IPS-NIHi7 (cell line): Measurements from ENCODE around the gene CYP17A1.

Source experiments
- DNase-seq: peaks from one replicate; pipeline ENCODE4 v3.0.0; 2012; ENCODE audit warnings: mixed read lengths; ENCODE audit errors: extremely low spot score

The CYP17A1 gene

DNA sequence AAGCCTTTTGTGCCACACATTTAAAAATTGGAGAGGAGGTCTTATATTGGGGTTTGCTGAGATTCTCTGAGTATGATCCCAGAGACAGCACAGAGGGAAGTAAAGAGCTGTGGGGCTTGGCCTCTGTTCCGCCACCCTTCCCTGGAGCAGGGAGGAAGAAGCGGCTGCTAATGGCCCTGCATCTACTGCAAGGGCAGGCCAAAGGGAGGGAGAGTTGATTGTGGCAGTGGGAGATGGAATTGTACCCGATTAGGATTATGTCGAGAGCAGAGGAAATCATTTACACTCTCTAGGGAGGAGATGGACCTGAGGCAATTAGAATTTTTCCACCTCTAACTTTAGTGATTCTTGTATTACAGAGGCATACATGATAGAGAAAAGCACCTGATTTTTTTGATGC, 28.8 kb downstream of the CYP17A1 start:
- no peak for DNase-seq

DNA sequence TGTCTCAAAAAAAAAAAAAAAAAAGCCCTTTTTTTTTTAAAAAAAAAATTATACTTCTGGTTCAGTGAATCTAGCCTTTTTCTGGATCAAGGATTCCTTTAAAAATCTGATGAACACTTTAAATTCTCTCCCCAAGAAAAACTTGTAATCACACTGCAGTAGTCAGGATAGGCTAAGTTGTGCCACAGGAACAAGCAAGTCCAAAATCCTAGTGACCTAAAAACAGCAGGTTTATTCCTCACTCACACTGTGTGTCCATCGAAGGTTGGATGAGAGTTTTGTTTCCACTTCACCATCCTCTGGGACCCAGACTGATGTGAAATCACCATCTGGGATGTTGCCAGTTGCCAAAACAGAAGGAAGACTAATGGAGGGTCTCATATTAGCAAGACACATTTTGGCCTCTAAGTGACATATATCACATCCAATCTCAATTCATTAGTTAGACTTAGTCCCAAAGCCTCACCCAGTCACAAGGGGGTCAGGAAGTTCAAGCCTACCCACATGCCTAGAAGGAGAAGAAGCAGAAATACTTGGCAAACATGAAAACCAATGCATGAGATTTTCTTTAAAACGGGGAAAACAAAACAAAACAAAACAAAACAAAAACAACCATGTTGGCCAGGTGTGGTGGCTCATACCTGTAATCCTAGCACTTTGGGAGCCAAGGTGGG, 32.7 kb downstream of the CYP17A1 start:
- no peak for DNase-seq

DNA sequence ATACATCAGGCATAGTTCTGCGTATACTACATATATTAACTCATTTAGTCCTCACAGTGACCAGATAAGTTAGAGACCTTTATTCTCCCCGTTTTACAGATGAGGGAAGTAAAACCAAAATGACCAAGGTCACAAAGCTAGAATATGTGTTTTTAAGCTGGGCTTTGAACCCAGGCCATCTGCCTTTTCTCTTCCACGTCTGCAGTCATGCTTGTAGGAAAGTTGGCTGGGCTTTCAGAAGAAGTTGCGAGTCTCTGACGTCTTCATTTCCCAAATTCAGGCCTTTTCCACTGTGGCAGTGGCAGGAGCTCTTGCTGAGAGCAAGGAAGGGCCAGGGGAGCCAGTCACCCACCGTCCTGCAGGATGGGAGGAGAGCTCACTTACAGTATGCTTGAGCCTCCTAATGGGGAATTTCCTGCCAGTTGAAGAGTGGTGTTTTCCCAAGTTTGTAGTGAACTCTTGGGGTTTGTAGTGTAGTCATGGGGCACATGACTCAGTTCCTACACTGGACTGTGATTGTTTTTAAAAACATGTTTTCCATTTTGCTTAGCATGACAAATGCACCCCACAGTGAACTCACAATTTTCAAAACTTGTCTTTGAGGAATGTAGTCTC, 34.2 kb downstream of the CYP17A1 start:
- peak; percentile 62 for DNase-seq

DNA sequence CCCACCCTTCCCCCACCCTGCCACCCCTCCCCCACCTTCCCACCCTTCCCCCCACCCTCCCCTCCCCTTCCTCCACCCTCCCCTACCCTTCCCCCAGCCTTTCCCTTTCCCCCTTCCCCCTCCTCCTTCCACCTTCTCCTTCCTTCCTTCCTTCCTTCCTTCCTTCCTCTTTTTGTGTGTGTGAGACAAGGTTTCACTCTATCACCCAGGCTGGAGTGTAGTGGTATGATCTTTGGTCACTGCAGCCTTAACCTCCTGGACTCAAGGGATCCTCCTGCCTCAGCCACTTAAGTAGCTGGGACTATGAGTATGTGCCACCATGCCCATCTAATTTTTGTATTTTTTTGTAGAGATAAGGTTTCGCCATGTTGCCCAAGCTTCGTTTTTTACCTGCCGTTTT, 35.2 kb downstream of the CYP17A1 start:
- no peak for DNase-seq

DNA sequence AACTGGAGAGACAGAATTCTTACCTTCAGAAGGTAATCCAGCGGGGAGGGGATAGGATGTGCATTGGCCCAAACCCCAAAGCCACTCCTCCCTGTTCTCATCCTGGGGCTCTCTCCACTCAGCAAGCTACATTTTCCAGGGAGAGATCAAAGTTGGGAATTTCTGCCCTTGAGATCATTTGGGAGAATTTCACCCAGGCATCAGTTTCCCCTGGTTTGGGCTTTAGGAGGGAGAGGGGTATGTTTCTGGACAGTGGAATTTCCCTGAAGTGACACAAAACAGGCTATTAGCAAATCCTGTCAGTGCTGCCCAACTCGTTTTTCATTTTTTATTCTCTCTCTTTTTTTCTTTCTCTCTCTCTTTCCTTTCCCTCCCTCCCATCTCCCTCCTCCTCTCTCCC, 35.7 kb downstream of the CYP17A1 start:
- DNase-seq: peak; percentile 46

DNA sequence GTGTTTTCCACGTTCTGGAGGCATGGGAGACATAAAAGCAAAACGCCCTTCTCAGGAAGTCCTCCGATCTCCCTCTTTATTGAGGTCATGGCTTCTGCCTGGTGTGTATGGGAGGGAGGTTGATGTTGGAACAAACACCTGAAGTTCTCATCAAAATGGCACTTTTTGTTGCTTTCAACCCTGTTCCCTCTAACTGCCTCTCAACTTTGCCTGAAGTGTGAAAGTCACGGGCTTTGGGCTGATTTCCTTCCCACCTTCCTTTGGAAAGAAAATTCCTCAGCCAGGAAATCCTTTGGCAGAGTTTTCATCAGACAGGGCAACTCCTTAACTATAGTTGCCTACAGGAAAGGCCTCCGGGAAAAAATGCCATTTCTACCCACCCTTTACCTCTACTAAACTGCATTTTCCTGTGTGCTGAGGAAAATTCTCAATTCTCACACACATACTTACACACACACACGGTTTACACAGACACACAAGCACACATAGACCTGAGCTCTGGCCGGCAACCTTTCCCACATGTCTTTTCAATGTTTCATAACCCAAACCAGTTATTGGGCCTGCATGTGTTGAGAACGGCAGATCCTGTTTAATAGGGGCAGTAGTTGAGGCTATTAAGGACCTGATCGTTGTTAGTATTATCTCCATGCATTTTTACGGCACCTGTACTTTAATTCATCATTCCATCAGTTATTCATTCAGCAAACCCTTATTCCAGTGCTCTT, 36.4 kb downstream of the CYP17A1 start:
- DNase-seq: no peak

DNA sequence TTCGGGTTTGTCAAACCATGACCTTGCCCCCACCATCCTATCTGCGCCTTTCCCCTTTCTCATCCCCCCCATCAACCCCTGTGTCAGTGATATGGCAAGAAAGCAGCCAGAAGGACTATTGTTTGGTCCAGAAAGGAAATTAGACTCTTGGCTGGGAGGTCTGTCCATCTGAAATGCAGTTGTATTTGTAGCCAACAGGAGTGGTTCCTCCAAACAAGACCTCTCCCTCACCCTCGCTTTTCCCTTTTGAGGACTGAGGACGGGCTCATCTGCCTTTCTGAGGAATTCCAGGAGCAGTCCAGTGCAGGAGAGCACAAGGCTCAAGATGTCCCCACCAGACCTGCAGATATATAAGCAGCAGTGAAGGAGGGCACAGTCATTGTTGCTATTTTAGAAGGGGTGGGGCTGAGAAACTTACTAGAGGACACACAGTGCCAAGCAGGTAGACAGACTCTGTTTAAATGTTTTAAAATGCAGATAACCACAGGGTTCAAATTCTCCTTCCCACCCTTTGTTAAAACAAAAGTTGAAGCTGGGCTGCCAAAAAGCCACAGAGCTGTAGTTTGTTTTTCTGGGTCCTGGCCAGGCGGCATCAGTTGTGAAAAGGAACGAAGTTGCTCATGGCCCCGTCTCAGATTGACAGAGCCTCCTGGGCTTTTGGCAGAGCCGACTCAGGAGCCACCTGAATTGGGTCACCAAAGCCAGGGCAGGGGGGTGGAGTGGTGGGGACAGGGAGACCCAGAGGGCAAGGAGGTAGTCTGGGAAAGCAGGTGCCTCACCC, 37.3 kb downstream of the CYP17A1 start:
- DNase-seq: no peak

DNA sequence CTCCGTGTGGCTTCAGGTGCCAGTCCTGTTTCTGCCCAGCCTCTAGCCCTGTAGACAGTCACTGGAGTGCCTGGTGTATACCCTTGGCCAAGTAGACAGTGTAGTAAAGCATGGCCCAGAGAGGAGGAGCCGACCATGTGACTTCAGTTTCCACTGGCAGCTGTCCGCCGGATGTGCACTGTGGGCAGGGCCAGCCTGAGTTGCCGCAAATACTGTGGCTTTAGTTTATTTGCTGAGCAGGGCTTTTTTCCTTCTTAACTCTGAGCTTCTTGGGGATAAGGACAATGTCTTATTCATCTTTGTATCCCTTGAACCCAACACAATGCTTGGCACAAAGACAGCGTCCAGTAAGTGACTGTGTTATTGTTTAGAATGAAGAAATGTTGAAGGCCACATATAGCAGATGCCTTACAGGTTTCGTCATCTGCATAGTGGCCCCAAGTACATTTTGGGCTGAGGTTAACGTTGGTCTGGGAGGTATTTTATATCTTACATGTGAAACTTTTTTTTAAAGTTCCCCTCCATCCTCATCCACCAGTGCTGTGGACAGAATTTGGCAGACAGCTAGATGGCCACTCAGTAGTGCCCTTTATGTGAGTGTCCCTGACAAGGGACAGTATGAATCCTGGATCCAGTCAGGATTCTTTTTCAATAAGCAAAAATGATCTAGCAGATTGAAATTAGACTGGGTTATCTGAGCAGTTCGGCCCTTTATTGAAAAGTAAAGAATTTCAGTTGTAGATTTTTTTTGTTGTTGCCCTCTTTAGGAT, 40.6 kb downstream of the CYP17A1 start:
- DNase-seq: no peak

DNA sequence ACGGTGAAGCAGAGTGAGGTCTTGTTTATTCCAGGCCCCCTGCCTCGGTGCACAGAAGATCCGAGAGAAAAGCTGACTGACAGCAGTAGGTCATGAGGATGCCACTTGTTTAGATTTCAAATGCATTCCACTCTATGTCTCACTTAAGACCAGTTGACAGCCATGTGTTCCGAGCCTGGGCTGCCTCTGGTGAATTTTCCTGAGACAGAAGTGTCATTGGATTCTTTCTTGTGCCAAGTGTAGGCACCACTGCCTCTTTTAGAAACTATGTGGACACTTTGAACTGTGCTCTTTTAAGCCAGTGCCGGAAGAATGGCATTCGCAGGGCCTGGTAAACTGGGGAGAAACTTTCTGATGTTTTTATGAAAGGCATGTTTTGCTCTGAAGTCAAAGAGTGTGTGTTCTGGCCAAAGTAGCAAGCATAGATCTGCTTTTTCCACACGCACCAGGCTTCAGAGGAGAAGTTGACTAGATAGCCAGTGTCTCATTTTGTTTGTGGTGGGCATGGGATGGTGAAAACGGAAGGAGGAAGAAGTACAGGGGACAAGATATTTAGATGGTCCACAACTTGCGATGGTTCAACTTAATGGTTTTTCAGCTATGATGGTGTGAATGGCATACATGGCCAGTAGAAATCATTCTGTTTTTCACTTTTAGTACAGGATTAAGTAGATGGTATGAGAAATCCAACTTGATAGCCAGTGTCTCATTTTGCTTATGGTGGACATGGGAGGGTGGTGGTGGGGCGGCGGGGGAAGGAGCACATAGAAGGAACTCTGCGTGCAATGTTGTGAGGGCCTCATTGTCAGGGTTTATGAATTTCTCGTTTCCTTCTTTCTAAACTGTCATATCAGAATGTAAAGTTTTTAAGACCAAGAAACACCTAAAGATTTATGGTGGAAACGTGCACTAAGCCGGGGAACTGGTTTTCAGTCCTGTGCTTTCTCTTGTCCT, 41.5 kb downstream of the CYP17A1 start:
- DNase-seq: no peak

DNA sequence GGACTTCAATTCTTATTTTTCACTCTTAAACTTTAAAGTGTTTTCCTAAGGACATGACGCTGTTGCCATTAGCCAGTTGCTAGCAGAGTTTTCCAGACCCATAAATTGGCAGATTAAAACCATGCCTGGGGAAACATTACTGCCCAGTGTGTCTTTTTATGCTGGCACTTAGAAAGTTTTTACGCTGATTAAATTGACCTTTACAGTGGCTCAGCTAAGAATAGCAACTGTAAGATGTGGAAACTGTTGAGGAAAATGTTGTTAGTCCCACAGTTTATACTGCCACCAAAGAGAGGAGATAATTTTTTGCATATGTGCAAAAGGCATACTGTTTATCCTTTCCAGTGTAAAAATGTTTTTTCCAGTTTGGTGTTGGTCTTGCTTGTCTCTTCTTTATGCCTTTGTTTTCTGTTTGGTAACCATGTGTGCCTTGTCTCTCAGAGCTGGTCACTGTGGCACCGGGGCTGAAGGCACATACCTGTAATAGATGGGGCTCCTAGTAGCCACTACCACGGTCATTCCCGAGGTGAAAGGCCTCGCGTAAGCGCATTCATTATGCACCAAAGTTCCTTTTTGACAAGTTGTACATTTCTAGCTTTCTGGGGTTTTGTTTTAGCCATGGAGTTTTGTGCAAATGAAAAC, 45.3 kb downstream of the CYP17A1 start:
- no peak for DNase-seq

DNA sequence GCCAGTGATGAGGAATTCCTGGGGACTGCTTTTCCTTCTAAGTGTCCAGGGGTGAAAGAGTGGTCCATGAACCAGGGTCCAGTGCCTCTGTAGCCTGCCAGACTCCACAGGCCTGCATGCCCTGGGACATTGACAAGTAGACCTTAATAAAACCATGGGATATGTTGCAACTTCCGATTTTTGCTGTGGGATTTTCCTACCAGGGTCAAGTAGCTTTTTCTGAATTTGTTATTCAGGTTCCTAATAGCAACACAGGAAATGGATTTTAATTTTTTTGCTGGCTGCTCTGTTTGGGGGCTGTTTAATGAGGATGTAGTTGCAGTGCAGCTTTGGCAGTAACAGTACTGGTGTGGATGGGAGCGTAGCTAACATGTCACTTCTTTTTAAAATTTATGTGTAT, 51.4 kb downstream of the CYP17A1 start:
- no peak for DNase-seq

DNA sequence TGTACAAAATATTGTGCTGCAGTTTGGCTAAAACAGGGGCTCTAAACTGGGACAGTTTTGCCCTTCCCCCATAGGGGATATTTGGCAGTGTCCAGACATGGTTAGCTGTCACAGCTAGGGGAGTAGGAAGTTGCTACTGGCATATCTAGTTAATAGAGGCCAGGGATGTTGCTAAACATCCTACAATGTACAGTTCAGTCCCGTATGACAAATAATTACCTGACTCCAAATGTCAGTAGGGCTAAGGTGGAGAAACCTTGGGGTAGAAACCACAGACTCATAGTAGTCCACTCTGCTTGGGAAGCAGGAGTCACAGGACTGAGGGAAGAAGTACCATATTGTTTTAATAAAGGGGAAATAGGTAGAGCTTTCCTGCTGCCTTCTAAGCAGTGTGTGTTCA, 53.6 kb downstream of the CYP17A1 start:
- no peak for DNase-seq

DNA sequence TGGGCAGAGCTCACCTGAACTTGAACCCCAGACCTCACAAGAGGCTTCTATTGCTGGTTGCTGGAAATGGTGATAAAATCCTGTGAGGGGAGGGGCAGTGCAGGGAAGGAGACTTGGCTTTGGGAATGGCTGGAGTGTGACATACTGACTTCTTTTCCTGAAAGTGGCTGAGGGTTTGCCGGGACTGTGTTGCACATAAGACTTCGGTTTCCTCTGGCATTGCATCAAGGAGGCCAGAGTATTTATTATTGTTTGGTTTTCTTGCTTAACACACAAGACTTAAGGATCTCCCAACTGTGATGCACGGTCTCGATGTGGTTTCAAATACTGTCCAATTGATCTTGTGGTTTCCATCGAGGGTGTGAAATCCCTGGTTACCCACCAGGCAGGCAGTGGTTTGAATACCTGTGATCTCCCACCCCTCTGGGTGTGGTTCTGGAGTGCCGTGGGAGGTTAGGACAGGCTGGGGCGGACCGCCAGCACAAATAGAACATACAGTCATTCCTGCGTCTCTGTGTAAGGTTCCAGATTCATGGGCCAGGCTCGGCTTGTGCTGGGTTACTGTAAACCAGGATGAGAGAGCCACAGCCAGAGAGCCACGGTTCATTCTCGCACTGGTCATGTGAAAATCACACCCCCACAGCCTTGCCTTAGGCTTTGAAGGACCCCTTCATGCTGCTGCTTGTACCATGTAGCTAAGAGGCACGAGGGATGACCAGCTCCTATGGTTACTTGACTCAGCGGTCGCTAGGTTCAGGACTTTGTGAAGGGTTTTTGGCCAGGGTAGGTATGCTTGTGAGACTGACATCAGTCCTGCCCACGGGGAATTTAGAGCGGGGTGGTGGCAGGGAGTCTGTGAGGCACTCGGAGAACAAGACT, 54.3 kb downstream of the CYP17A1 start:
- no peak for DNase-seq

DNA sequence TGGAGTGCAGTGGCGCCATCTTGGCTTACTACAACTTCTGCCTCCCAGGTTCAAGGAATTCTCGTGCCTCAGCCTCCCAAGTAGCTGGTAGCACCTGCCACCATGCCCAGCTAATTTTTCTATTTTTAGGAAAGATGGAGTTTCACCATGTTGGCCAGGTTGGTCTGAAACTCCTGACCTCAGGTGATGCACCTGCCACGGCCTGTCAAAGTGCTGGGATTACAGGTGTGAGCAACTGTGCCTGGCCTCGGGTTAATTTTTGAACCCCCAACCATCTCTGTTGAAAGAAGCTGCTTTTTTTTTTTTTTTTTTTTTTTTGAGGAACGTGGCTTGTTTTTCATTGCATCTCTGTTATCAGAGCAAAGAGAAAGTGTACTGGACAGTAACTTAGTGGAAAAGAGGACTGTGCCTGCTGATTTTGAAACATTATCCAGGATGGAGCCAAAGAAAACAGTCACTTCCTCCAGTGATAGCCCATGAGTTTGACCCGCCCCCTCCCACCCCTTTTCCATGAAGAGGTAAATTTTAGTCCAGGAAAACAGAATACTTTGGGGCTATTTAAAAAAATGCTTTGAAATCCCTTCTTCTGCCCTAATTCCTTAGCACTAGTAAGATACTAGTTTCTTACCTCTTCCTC, 55.2 kb downstream of the CYP17A1 start:
- no peak for DNase-seq

DNA sequence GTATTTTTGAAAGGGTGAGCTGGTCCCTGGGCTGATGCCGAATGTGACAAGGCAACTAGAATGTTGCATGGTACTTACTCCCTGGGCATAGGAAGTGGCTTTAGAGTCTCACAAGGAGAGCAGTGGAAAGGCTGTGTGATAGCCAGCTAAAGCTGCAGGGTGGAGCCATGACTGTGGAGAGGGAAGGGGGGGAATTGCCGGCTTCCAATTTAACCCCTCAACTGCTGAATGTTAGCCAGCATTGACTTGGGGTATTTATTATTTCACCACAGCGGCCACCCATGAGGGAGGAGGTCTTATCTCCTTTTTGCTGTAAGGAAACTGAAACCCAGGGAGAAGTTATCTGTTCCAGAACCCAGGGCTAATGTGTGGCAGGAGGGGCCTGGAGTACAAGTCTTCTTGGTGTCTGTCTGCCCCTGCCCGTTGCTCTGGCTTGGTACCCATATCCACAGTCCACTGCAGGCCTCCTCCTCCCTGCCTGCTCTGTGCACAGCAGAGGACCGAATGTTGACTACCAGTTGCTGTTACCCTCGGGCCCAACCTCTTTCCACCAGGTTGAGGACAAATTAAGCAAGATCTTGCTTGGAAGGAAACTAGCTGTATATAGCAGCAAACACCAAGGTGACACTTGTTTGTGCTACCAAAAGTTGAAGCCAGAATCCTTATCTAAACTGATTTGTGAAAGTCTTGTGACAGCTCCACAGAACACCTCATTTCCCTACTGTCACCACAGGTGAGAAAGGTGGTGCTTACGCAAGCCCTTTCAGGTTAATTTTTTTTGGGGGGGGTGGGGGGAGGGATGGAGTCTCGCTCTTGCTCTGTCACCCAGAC, 55.9 kb downstream of the CYP17A1 start:
- DNase-seq: peak; percentile 45
